OCI-LY3 (cell line): ENCODE measurements around the gene STIM2.
A peak's percentile ranks its signal among the peaks of the same experiment; 100 is the strongest.
"Not testable (repeated sequence)": the region's sequence is repeated elsewhere in the genome, so short reads cannot be mapped to it uniquely, and the experiment has no call there.

Source experiments
- H2AFZ ChIP-seq: fragments of 200-600, 300-600 bp; shearing (Covaris generic); 2 replicates; pipeline ENCODE4 v1.6.0; 2014; ENCODE audit warnings: antibody characterized with exemption, low read depth, low read length
- H3K27ac ChIP-seq: fragments of 200-600, 300-600 bp; sonication (generic); 2 replicates; pipeline ENCODE4 v1.5.1; 2014; ENCODE audit warnings: mild to moderate bottlenecking, low read length, moderate library complexity, mixed read lengths
- H3K27me3 ChIP-seq: fragments of 200-600, 300-600 bp; sonication (generic); 2 replicates; pipeline ENCODE4 v1.6.1; 2014; ENCODE audit warnings: low read depth, low read length, mixed read lengths
- H3K36me3 ChIP-seq: fragments of 200-600, 300-600 bp; sonication (generic); replicated peaks from 2 replicates; pipeline ENCODE3; 2014; ENCODE audit warnings: low read depth, low read length, mixed read lengths
- H3K4me1 ChIP-seq: fragments of 300-600, 200-600 bp; sonication (generic); 2 replicates; pipeline ENCODE4 v1.6.1; 2014; ENCODE audit warnings: low read length, mixed read lengths
- H3K4me2 ChIP-seq: fragments of 200-600, 300-600 bp; sonication (generic); 2 replicates; pipeline ENCODE4 v1.6.1; 2014; ENCODE audit warnings: low read length, mixed read lengths
- H3K4me3 ChIP-seq: fragments of 300-600, 200-600 bp; sonication (generic); 2 replicates; pipeline ENCODE4 v1.5.1; 2014; ENCODE audit warnings: antibody characterized with exemption, mild to moderate bottlenecking, low read length, moderate library complexity
- H3K79me2 ChIP-seq: fragments of 300-600, 200-600 bp; shearing (Covaris generic); 2 replicates; pipeline ENCODE4 v1.6.1; 2014; ENCODE audit warnings: mild to moderate bottlenecking, low read length, mixed read lengths
- H3K9ac ChIP-seq: fragments of 300-600, 200-600 bp; shearing (Covaris generic); 2 replicates; pipeline ENCODE4 v1.6.0; 2014; ENCODE audit warnings: mild to moderate bottlenecking, low read length, moderate library complexity
- H3K9me3 ChIP-seq: fragments of 200-600, 300-600 bp; shearing (Covaris generic); 2 replicates; pipeline ENCODE4 v1.6.1; 2014; ENCODE audit warnings: low read length, mixed read lengths; ENCODE audit not compliant: insufficient read depth
- H4K20me1 ChIP-seq: fragments of 200-600, 300-600 bp; sonication (generic); 2 replicates; pipeline ENCODE4 v1.6.1; 2016; ENCODE audit warnings: low read length, mixed read lengths; ENCODE audit not compliant: insufficient read depth
- CTCF ChIP-seq: fragments of 200-600, 300-600 bp; sonication (generic); IDR thresholded peaks from 2 replicates; pipeline ENCODE4 v1.5.1; 2014; ENCODE audit warnings: antibody characterized with exemption, low read length, low read depth
- EZH2phosphoT487 ChIP-seq: fragments of 200-600 bp; shearing (Covaris generic); IDR thresholded peaks from 2 replicates; pipeline ENCODE4 v1.6.1; 2018; ENCODE audit warnings: antibody characterized with exemption, mixed run types, low read depth

STIM2 gene

GRCh38 chr4:26823583-26823982, 37.1 kb upstream of the STIM2 start:
- no peaks in the 10 kb centered on the region for H4K20me1 ChIP-seq
- no peak overlapping the region for H3K4me3 ChIP-seq
- H2AFZ ChIP-seq: no peak overlapping the region

GRCh38 chr4:26824667-26825066, 36.0 kb upstream of the STIM2 start:
- Histone ChIP-seq H3K9me3 (peaks cover 19% of the 10 kb centered on the region; the same call in 1 of the 2 replicates), H3K4me2 (no peak overlapping the region), H3K9ac (no peak overlapping the region)

More at GRCh38 chr4:26823583-26823982, 37.1 kb upstream of the STIM2 start:
- Histone ChIP-seq H3K27ac (no peak overlapping the region), H3K9me3 (peaks cover 19% of the 10 kb centered on the region; the same call in 1 of the 2 replicates), H3K4me1 (peaks cover 27% of the 10 kb centered on the region), H3K36me3 (peaks cover 5% of the 10 kb centered on the region), H3K27me3 (peaks cover 46% of the 10 kb centered on the region), H3K9ac (no peak overlapping the region), H3K79me2 (no peaks in the 10 kb centered on the region), H3K4me2 (no peak overlapping the region)
- TF ChIP-seq CTCF (no peak), EZH2phosphoT487 (no peak)

GRCh38 chr4:26826721-26827120, 33.9 kb upstream of the STIM2 start:
- H4K20me1 ChIP-seq: no peaks in the 10 kb centered on the region
- peak overlapping the region; percentile 6; the same call in 1 of the 2 replicates for H2AFZ ChIP-seq
- H3K9me3 ChIP-seq: peaks cover 14% of the 10 kb centered on the region; the same call in 1 of the 2 replicates
- peaks cover 40% of the 10 kb centered on the region for H3K4me1 ChIP-seq
- H3K36me3 ChIP-seq: peaks cover 5% of the 10 kb centered on the region
- H3K27me3 ChIP-seq: peaks cover 44% of the 10 kb centered on the region
- no peak overlapping the region; the same call in 1 of the 2 replicates for H3K27ac ChIP-seq
- no peaks in the 10 kb centered on the region for H3K79me2 ChIP-seq
- H3K9ac ChIP-seq: peak overlapping the region; percentile 10; the same call in 1 of the 2 replicates
- TF ChIP-seq CTCF (no peak), EZH2phosphoT487 (no peak)
- peak overlapping the region; percentile 63 for H3K4me3 ChIP-seq
- H3K4me2 ChIP-seq: peak overlapping the region; percentile 72

More at GRCh38 chr4:26824667-26825066, 36.0 kb upstream of the STIM2 start:
- H4K20me1 ChIP-seq: no peaks in the 10 kb centered on the region
- H3K4me3 ChIP-seq: no peak overlapping the region
- peaks cover 5% of the 10 kb centered on the region for H3K36me3 ChIP-seq
- H3K79me2 ChIP-seq: no peaks in the 10 kb centered on the region
- TF ChIP-seq CTCF (no peak), EZH2phosphoT487 (no peak)
- peaks cover 46% of the 10 kb centered on the region for H3K27me3 ChIP-seq
- H3K27ac ChIP-seq: no peak overlapping the region
- H3K4me1 ChIP-seq: peaks cover 27% of the 10 kb centered on the region
- H2AFZ ChIP-seq: no peak overlapping the region

- H4K20me1 ChIP-seq, H3K36me3 ChIP-seq, H3K9ac ChIP-seq, H3K27ac ChIP-seq, H2AFZ ChIP-seq, H3K79me2 ChIP-seq: not testable (repeated sequence)
- Histone ChIP-seq H3K4me3 (peak overlapping the region; percentile 63), H3K4me2 (peak overlapping the region; percentile 72), H3K27me3 (peaks cover 49% of the 10 kb centered on the region), H3K4me1 (peaks cover 40% of the 10 kb centered on the region), H3K9me3 (peaks cover 14% of the 10 kb centered on the region; the same call in 1 of the 2 replicates)
Observed at GRCh38 chr4:26827336-26827735, 33.3 kb upstream of the STIM2 start.
